ENCODE measurements around the gene PER3. TPM values are rescaled to one million over a fixed set of nuclear protein-coding genes. Genes with fewer than 3 reads are reported as not detected.

The PER3 gene
- total and polyA plus RNA-seq, 4 donors = 3.4 to 21.1 (median 11.5) TPM

GRCh38 chr1:7751174-7751573, 32.9 kb upstream of the PER3 start:
- DNase-seq (no peak), ATAC-seq (ENCODE audit: insufficient read depth, low FRiP score) (no peak)
- WGBS, 2 donors = 90 to 93% methylated on average over 11 of the region's 11 CpGs
- Histone ChIP-seq H3K4me3 (no peak overlapping the region), H3K9ac (ENCODE audit: insufficient read depth in 1 of 2, low read length in 2 of 2) (no peak overlapping the region), H3K36me3 (ENCODE audit: control insufficient read depth in 4 of 4, insufficient read depth in 4 of 4, low read length in 4 of 4) (peaks cover 0 to 9% (median 0%) of the 10 kb centered on the region in 4 donors), H3K9me3 (ENCODE audit: control insufficient read depth in 4 of 4, insufficient read depth in 3 of 4, low read length in 3 of 4) (no peaks in the 10 kb centered on the region), H3K27ac (ENCODE audit: low read depth in 1 of 2, low read length in 1 of 2) (no peak overlapping the region), H3K4me1 (ENCODE audit: control insufficient read depth in 5 of 5, insufficient read depth in 5 of 5, low read length in 5 of 5) (peaks cover 0 to 21% (median 0%) of the 10 kb centered on the region in 5 donors), H3K27me3 (ENCODE audit: control insufficient read depth in 3 of 3, insufficient read depth in 3 of 3, low read length in 2 of 3) (no peaks in the 10 kb centered on the region)
- TF ChIP-seq, protein P1, sequence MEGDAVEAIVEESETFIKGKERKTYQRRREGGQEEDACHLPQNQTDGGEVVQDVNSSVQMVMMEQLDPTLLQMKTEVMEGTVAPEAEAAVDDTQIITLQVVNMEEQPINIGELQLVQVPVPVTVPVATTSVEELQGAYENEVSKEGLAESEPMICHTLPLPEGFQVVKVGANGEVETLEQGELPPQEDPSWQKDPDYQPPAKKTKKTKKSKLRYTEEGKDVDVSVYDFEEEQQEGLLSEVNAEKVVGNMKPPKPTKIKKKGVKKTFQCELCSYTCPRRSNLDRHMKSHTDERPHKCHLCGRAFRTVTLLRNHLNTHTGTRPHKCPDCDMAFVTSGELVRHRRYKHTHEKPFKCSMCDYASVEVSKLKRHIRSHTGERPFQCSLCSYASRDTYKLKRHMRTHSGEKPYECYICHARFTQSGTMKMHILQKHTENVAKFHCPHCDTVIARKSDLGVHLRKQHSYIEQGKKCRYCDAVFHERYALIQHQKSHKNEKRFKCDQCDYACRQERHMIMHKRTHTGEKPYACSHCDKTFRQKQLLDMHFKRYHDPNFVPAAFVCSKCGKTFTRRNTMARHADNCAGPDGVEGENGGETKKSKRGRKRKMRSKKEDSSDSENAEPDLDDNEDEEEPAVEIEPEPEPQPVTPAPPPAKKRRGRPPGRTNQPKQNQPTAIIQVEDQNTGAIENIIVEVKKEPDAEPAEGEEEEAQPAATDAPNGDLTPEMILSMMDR (IDR thresholded peaks at IDR 0.05; ENCODE audit: control extremely low read depth, extremely low read depth) = no peak

GRCh38 chr1:7752512-7753417, 31.3 kb upstream of the PER3 start:
- TF ChIP-seq, protein P1 (IDR thresholded peaks at IDR 0.05; ENCODE audit: control extremely low read depth, extremely low read depth) = peak; percentile 77
- H3K4me1 ChIP-seq (ENCODE audit: control insufficient read depth in 5 of 5, insufficient read depth in 5 of 5, low read length in 5 of 5) = peaks cover 0 to 21% (median 0%) of the 10 kb centered on the region in 5 donors
- H3K4me3 ChIP-seq = no peak overlapping the region
- 21 to 30% methylated on average over 18 of the region's 18 CpGs for WGBS, 2 donors
- H3K9ac ChIP-seq (ENCODE audit: insufficient read depth in 1 of 2, low read length in 2 of 2) = peak overlapping the region in 1 of 2 donors; percentile 57
- no peaks in the 10 kb centered on the region for H3K27me3 ChIP-seq (ENCODE audit: control insufficient read depth in 3 of 3, insufficient read depth in 3 of 3, low read length in 2 of 3)
- peaks cover 0 to 5% (median 0%) of the 10 kb centered on the region in 4 donors for H3K36me3 ChIP-seq (ENCODE audit: control insufficient read depth in 4 of 4, insufficient read depth in 4 of 4, low read length in 4 of 4)
- DNase-seq (peak; percentile 83 to 93 (median 92)), ATAC-seq (ENCODE audit: insufficient read depth, low FRiP score) (peak; percentile 72)
- peak overlapping the region in 1 of 2 donors; percentile 56 for H3K27ac ChIP-seq (ENCODE audit: low read depth in 1 of 2, low read length in 1 of 2)
- H3K9me3 ChIP-seq (ENCODE audit: control insufficient read depth in 4 of 4, insufficient read depth in 3 of 4, low read length in 3 of 4) = no peaks in the 10 kb centered on the region

DNA sequence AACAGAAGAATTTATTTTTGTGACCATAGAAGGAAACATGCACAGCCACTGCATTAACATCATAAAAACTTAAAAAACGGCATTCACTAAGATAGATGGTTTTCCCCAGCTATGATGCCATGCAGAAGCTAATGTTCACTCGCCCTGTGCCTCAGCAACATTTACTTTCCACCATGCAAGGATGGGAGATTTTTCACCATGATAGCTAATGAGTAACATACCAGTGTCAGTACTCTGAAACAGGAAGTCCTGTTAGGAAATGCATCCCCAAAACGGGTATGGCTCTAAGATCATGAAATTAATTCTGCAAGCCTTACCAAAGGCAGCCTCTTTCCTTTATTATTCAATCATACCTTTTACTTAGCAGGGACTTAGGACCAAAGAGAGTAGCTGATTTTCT, 30.4 kb upstream of the PER3 start:
- TF ChIP-seq, protein P1 (IDR thresholded peaks at IDR 0.05; ENCODE audit: control extremely low read depth, extremely low read depth) = no peak
- DNase-seq (no peak), ATAC-seq (ENCODE audit: insufficient read depth, low FRiP score) (no peak)
- Histone ChIP-seq H3K27ac (ENCODE audit: low read depth in 1 of 2, low read length in 1 of 2) (no peak overlapping the region), H3K9me3 (ENCODE audit: control insufficient read depth in 4 of 4, insufficient read depth in 3 of 4, low read length in 3 of 4) (no peaks in the 10 kb centered on the region), H3K27me3 (ENCODE audit: control insufficient read depth in 3 of 3, insufficient read depth in 3 of 3, low read length in 2 of 3) (no peaks in the 10 kb centered on the region), H3K36me3 (ENCODE audit: control insufficient read depth in 4 of 4, insufficient read depth in 4 of 4, low read length in 4 of 4) (peaks cover 0 to 5% (median 0%) of the 10 kb centered on the region in 4 donors), H3K4me3 (no peak overlapping the region), H3K9ac (ENCODE audit: insufficient read depth in 1 of 2, low read length in 2 of 2) (no peak overlapping the region), H3K4me1 (ENCODE audit: control insufficient read depth in 5 of 5, insufficient read depth in 5 of 5, low read length in 5 of 5) (peaks cover 0 to 21% (median 0%) of the 10 kb centered on the region in 5 donors)
- 28 to 44% methylated on average over 3 of the region's 3 CpGs for WGBS, 2 donors
